ENCODE measurements around the gene POU2F2.
"Not testable (repeated sequence)": the region's sequence is repeated elsewhere in the genome, so short reads cannot be mapped to it uniquely, and the experiment has no call there.

POU2F2 gene

DNA sequence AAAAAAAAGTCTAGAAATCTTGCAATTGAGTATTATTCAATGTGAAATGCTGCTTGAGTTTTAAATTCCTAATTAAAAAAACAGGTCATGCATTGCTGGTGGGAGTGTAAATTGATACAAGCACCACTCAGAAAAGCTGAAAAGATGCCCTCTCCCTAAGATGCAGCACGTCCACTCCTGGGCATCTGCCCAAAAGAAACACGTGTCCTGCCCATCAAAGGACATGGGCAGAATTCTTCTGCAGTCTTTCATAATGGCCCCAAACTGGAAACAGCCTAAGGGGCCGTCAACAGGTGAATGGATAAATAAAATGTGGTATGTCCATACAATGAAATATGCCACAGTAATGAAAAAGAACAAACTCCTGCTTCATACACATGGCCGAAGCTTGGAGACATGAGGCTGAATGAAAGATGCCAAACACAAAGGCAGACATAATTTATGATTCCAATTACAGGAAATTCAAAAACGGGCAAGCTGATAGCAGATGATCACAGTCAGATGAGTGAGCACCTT is 7.8 kb downstream of the POU2F2 start:
- no peak for DNase-seq

DNA sequence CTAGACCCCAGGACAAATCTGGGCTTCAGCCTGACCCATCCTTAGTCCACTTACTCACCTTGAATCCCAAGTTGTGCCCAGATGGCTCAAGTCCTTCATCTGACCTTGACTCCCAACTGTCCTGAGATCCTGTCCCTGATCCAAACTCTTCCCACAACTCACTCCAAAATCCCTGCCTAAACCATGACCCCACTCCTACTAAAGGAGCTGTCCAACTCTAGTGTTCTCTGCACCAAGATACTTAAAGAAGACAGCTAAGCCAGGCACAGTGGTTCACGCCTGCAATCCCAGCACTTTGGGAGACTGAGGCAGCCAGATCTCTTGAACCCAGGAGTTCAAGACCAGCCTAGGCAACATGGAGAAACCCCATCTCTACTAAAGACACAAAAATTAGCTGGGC is 8.5 kb downstream of the POU2F2 start:
- DNase-seq, result no peak

DNA sequence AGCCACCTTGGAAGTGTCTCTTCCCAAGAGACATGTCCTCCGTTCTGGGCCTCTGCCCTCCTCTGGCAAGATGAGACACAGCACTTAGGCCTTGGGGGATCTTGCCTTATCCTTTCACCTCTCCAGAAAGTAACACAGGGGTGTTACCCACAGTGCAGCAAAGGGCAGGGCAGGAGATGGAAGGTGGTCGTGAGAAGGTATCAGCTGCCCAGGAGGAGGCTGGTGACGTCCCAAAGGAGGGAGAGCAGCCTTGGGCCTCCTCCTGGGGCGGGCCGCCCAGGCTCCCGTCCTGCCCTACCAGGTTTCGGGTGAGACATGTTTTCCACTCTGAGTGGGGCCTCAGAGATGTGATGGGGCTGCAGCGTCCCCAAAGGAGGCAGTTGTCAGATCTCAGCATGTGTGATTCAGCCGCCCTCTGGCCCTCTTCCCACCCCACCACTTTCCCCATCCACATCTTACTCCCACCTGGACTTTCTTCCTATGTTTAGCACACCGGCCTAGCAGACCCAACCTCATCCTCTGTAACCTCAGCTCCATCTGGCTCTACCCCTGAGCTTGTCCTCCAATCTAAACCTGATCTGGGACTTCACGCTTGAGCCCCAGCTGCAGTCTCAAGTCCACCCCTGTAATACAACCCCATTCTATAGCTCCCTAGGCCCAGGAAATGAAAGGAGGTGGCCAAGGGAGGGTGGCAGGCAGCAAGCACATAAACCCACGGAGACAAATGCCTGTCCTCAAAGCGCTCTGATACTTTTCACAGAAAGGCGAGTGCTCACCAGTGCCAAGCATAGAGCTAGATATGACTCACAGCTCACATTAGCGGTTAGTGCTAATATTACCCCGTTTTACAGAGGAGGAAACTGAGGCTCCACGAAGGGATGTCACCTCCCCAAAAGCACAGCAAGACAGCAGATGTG is 9.3 kb downstream of the POU2F2 start:
- DNase-seq, result no peak

GRCh38 chr19:42121656-42122069 is 10.6 kb downstream of the POU2F2 start:
- no peak for DNase-seq

DNA sequence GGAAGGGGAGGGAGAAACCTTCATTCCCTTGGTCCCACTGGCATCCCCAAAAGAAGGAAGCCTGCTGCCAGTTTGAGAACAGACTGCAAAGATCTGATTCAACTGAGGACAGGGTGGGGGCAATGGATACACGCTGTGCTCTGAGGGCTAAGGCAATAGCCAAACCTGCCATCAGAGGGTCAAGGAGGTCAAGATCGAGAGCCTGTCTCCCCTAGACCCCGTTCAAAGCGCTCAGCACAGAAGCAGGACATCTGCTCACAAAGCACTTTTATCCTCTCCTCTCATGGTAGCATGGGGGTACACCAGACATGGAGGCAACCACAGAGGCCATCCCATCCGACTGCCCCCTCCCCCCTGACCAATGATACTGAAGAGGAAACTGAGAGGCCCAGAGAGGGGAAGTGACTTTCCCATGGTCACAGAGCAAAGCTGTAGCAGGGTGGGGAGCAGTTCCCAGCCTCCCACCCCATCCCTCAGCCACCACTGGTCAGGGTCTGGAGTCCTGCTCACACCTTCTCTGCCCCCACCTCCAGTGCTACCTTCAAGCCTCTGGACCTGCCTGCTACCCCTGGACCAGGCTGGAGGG is 11.1 kb downstream of the POU2F2 start:
- no peak for DNase-seq

DNA sequence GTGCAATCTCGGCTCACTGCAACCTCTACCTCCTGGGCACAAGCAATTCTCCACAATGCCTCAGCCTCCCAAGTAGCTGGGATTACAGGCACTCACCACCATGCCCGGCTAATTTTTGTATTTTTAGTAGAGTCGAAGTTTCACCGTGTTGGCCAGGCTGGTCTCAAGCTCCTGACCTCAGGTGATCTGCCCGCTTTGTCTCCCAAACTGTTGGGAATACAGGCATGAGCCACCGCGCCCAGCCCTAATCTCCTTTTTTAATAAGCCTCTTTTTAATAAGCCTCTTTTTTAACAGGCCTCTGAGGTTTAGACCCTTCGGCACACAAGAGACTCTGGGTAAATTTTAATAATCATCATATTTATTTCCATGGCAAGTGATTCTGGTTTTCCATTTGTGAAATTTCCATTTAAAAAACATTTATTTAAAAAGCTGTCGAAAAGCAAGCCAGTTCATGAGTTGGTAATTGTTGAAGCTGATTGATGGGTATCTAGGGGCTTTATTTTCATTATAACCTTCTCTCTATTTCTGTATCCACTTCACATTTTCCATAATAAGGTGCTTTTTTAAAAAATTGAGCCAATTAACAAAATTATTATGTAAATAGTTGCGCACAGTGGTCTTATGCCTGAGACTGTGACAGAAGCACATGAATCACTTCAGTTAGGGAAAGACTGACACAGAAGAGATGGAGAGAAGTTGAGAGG is 11.8 kb downstream of the POU2F2 start:
- no peak for DNase-seq

DNA sequence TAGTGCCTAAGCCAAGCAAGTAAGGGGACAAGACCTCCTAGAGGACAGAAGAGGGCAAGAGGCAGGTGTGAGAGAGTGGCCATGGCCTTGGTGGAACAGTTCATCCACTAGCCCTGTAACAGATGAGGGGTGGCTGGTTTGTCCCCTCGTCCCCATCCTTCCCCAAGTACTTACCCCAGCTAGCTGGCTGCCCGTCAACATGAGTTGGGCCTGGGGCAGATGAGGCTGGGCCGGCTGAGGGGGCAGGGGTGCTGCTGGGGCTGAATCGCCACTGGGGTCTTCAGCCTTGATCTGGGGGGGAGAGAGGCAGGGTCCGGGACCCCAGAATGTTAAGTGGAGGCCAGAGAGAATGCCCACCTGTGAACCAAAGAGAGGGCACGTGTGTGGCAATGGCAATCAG is 15.2 kb downstream of the POU2F2 start:
- no peak for DNase-seq

- DNase-seq, result no peak
Observed at GRCh38 chr19:42116308-42117075, 15.8 kb downstream of the POU2F2 start.

DNA sequence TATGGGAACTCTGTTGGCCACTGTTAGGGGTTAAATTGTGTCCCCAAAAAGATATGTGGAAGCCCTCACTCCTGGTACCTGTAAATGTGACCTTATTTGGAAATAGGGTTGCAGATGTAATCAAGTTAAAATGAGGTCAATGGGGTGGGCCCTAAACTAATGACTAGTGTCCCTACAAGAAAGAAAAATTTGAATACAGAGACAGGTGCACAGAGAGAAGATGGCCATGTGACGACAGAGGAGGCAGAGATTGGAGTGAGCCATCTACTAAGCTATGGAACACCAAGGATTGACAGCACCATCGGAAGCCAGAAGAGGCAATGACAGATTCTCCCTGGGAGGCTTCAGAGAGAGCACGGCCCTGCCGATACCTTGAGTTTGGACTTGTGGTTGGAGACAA is 16.5 kb downstream of the POU2F2 start:
- DNase-seq, result no peak

DNA sequence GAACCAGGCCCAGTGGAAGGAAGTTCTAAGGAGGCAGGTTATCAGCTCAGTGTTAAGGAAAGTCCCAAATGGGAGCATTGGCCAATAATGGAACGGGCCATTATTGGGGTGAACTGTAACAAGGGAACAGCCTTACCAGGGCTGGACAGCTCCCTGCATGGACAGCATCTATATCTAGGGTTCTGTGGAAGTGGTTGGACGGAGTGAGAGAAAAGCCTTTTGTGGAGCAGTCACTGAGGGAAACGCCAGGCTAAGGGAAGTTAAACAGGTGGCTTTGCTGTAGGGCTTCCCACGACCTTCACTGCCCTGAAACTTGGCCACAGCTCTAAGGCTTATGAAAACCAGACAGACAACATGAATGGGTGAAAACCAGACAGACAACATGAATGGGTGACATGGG is 17.0 kb downstream of the POU2F2 start:
- DNase-seq, result no peak

GRCh38 chr19:42114412-42114811 is 17.8 kb downstream of the POU2F2 start:
- no peak for DNase-seq

DNA sequence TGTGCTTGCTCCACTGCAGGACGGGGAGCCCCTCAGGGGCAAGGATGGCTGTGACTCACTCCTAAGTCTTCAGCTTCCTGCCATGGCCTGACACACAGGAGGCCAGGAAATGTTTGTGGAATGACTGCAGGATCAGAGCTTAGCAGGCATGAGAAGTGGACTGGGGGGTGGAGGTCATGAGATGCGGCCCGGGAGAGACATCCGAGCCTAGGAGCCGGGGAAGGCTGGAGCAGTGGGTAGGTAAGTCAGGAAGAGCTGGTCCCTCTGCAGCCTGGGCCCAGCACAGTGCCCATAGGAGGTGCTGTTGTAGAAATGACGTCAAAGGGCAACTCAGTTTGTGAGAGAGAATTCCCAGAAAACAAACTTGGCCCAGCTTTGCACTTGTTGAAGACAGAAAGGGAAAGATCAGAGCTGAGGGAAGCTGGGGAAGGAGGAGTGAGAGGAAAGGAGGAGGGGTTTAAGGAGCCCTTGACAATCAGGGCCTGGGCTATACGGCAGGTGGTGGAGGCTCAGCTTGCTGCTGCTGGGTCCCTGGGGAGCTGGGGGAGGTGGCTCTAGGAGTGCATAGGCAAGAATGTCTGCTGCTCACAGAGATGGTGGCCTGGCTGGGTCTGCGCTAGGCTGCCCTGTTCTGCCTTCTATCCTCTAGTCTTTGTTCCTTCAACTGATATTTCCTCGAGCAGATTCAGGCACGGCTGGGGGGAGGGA is 18.5 kb downstream of the POU2F2 start:
- DNase-seq, result no peak

- DNase-seq, result no peak
Observed at GRCh38 chr19:42111811-42112210, 20.4 kb downstream of the POU2F2 start.

DNA sequence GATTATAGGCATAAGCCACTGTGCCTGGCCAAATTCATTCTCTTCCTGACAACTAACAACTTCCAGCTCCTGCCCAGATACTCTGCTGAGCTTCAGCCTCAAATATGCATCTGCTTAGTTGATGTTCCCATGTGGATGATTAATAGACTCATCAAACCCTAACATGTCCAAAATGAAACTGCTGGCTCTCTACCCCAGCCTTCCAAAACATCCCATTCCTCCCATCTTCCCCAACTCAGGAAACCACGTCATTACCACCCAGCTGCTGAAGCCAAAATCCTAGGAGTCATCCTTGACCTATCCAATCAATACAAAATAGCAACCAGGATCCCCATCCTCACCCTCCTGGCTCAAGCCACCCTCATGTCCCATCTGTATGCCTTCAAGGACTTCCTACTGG is 20.9 kb downstream of the POU2F2 start:
- no peak for DNase-seq

- no peak for DNase-seq
Observed at GRCh38 chr19:42110658-42111057, 21.6 kb downstream of the POU2F2 start.

- DNase-seq, result no peak
Observed at GRCh38 chr19:42109896-42110295, 22.4 kb downstream of the POU2F2 start.

GRCh38 chr19:42108527-42109389 is 23.5 kb downstream of the POU2F2 start:
- DNase-seq, result peak; percentile 77

- no peak for DNase-seq
Observed at GRCh38 chr19:42105368-42105767, 26.9 kb downstream of the POU2F2 start.

- no peak for DNase-seq
Observed at GRCh38 chr19:42102877-42103276, 29.4 kb downstream of the POU2F2 start.

DNA sequence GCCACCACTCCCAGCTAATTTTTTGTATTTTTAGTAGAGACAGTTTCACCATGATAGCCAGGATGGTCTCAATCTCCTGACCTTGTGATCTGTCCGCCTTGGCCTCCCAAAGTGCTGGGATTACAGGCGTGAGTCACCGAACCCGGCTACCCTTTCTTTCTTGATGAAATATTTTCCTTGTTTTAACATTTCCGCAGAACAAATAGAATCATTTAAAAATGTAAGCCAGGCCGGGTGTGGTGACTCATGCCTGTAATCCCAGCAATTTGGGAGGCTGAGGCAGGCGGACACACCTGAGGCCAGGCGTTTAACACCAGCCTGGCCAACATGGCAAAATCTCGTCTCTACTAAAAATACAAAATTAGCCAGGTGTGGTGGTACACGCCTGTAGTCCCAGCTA is 32.0 kb downstream of the POU2F2 start:
- not testable (repeated sequence) for DNase-seq

DNA sequence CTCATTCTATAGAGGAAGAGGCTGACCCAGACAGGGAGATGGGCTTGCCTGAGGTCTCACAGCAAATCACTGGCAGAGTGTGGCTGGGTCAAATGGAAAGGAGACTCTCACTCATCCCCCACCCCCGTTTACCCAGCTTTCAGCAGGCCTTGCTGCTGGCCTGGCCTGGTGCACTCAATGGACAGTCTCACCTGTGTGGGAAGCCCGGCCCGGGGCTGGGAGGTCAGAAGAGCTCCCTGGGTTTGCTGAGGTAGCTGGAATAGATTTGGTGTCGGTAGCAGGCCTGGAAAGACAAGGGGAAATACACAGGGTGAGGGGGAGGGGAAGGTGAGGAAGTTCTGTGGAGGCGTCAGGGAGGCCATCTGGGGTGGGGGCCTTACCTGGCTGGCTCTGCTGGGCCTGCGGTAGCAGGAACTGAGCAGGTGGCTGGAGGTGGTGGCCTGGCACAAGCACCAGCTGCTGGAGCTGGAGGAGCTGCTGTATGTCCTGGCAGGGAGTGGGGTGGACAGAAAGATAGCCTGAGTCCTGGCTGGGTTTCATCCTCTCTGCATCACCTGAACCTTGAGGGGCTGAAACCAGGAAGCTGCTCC is 32.8 kb downstream of the POU2F2 start:
- DNase-seq, result no peak
